Keratinocyte (primary cell): ENCODE results near the gene RNPS1. TPM values are rescaled to one million over a fixed set of nuclear protein-coding genes. Genes with fewer than 3 reads are reported as not detected.

ENCODE experiments used
- DNase-seq: peaks from one replicate; pipeline ENCODE4 v3.0.0-alpha.2; 2011; ENCODE audit warnings: low read depth, missing footprints, low spot score
- FAIRE-seq: peaks from 2 replicates; lab custom pipeline; 2011; peaks lifted over from hg19 to GRCh38; lab: Jason Lieb, UNC
- H2AFZ ChIP-seq: 2 replicates; pipeline ENCODE4 v1.6.0; 2012; ENCODE audit warnings: low read length, control low read depth, inconsistent platforms; ENCODE audit not compliant: control insufficient read depth
- H3K27ac ChIP-seq: 2 replicates; pipeline ENCODE4 v1.5.1; 2011; ENCODE audit warnings: low read length; ENCODE audit not compliant: control insufficient read depth, insufficient read depth
- H3K27me3 ChIP-seq: 3 replicates; pipeline ENCODE4 v1.6.0; 2011; ENCODE audit warnings: low read length; ENCODE audit not compliant: control insufficient read depth, insufficient read depth; ENCODE audit errors: extremely low read depth
- H3K36me3 ChIP-seq, 2 experiments: 2 replicates in 1 of 2; 3 replicates in 1 of 2; pipeline ENCODE4 v1.5.1; 2011; ENCODE audit warnings: low read length in 2 of 2, mild to moderate bottlenecking in 1 of 2; ENCODE audit not compliant: control insufficient read depth in 2 of 2, insufficient read depth in 2 of 2; ENCODE audit errors: extremely low read depth in 1 of 2
- H3K4me1 ChIP-seq: 3 replicates; pipeline ENCODE4 v1.5.1; 2011; ENCODE audit warnings: low read length; ENCODE audit not compliant: control insufficient read depth, insufficient read depth; ENCODE audit errors: extremely low read depth
- H3K4me2 ChIP-seq: 3 replicates; pipeline ENCODE4 v1.6.0; 2011; ENCODE audit warnings: low read depth, low read length; ENCODE audit not compliant: control insufficient read depth, insufficient read depth; ENCODE audit errors: extremely low read depth
- H3K4me3 ChIP-seq, 3 experiments: fragments of 200-600 bp in 1 of 3; sonication (generic) in 1 of 3; 2 replicates in 2 of 3; 3 replicates in 1 of 3; pipeline ENCODE4 v1.5.1; 2011 to 2016; ENCODE audit warnings: low read length in 3 of 3, mild to moderate bottlenecking in 3 of 3, control low read depth in 2 of 3, inconsistent platforms in 1 of 3, low read depth in 1 of 3, mixed read lengths in 1 of 3, mixed run types in 1 of 3, moderate library complexity in 1 of 3; ENCODE audit not compliant: control insufficient read depth in 2 of 3, insufficient read depth in 2 of 3; ENCODE audit errors: extremely low read depth in 1 of 3
- H3K79me2 ChIP-seq: 2 replicates; pipeline ENCODE4 v1.6.0; 2012; ENCODE audit warnings: low read length; ENCODE audit not compliant: control insufficient read depth, insufficient read depth
- H3K9ac ChIP-seq: 3 replicates; pipeline ENCODE4 v1.6.0; 2011; ENCODE audit warnings: low read length; ENCODE audit not compliant: control insufficient read depth, insufficient read depth; ENCODE audit errors: extremely low read depth
- H3K9me1 ChIP-seq: 3 replicates; pipeline ENCODE4 v1.6.0; 2011; ENCODE audit warnings: low read length; ENCODE audit not compliant: control insufficient read depth, insufficient read depth; ENCODE audit errors: extremely low read depth
- H3K9me3 ChIP-seq: 2 replicates; pipeline ENCODE4 v1.5.1; 2012; ENCODE audit warnings: low read depth, low read length; ENCODE audit not compliant: control insufficient read depth
- H4K20me1 ChIP-seq: 3 replicates; pipeline ENCODE4 v1.6.0; 2011; ENCODE audit warnings: low read length; ENCODE audit not compliant: control insufficient read depth, insufficient read depth; ENCODE audit errors: extremely low read depth
- CTCF ChIP-seq, 3 experiments: IDR thresholded peaks in 1 of 3; conservative IDR thresholded peaks in 1 of 3; optimal IDR thresholded peaks in 1 of 3; 2 replicates in 2 of 3; 3 replicates in 1 of 3; pipeline versions ENCODE3 to v1.5.1; 2011; ENCODE audit warnings: low read length in 3 of 3, mild to moderate bottlenecking in 3 of 3, moderate library complexity in 2 of 3, control low read depth in 1 of 3, inconsistent platforms in 1 of 3; ENCODE audit not compliant: insufficient read depth in 2 of 3; ENCODE audit errors: extremely low read depth in 1 of 3
- EZH2 ChIP-seq: IDR thresholded peaks from one replicate; pipeline ENCODE4 v1.6.1; 2012; ENCODE audit warnings: inconsistent platforms, mild to moderate bottlenecking, low read length, moderate library complexity
- dilution Hi-C: fragments of 300-500 bp; cut with MboI; formaldehyde crosslinking; loops from one replicate; pipeline ENCODE4 v1.7.0; 2020; ENCODE audit warnings: low sequenced_read_pairs; ENCODE audit not compliant: extremely low pct_ligation_motif_present
- polyA plus RNA-seq, 5 experiments: library from polyadenylated mRNA; depleted of rRNA in 3 of 5; stranded (reverse) in 3 of 5; stranded (forward) in 1 of 5; unstranded in 1 of 5; fragments of >200 nt; gene quantifications; 1 replicate in 1 of 5; 2 replicates in 3 of 5; 3 replicates in 1 of 5; pipeline versions ENCODE4 v1.2.1 to v1.2.3, GENCODE V29; 2011 to 2012; ENCODE audit warnings: missing spikeins in 2 of 5, low read depth in 1 of 5, low replicate concordance in 1 of 5

RNPS1 gene
- polyA plus RNA-seq, 1 donor (not counting 4 experiments of a cell fraction or from before 2014, with no cell fraction given) = 89.4 TPM

DNA sequence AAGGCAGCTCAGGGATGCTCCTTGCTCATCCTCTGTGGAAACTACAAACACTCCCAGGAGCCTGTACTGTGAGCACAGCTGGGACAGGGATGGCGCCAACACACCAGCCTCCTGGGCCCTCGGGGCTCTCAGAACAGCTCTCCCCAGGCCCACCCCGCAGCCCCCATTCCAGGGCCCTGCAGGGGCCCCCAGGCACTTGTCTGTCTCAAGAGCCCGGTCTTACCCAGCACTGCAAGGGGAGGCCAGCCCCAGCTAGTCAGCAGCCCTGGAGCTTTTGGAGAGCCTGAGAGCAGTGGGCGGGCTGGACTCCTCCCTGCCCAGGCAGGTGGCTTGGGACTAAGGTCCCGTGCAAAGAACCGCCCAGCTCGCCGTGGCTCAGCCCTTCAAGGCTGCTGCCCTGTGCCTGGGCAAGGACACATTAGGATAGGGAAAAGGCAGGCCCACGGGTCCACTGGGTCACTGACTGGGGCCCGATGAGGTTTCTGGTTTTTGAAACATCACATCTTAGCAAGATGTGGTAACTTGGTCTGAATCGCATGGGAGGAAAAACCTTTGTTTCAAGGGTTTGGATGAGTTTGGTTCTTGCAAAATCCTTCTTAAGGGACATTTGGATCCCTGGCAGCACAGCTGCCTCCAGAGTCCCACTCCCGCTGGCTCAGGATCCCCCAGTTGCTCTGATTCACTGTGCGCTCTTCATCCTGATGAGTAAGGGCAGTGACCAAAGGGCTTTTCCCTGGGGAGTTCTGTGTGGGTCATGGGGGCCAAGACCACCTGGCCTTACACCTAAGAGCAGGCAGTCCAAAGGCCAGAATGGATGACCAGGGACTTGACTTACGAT, 28.9 kb downstream of the RNPS1 start:
- Histone ChIP-seq H3K4me3 (no peak overlapping the region), H3K9me3 (no peaks in the 10 kb centered on the region), H3K27ac (no peak overlapping the region), H4K20me1 (peaks cover 10% of the 10 kb centered on the region), H3K4me1 (no peaks in the 10 kb centered on the region), H3K27me3 (peaks cover 32% of the 10 kb centered on the region), H3K9me1 (no peaks in the 10 kb centered on the region), H3K36me3 (peaks cover 13 to 19% of the 10 kb centered on the region in 2 experiments), H3K79me2 (no peaks in the 10 kb centered on the region), H2AFZ (no peak overlapping the region), H3K9ac (no peak overlapping the region), H3K4me2 (no peak overlapping the region)
- no peak for FAIRE-seq
- DNase-seq = no peak
- TF ChIP-seq EZH2 = no peak
- TF ChIP-seq CTCF (optimal IDR thresholded peaks at IDR 0.05 in 1 of 3, IDR thresholded peaks at IDR 0.05 in 1 of 3, conservative IDR thresholded peaks at IDR 0.05 in 1 of 3; ENCODE audit: extremely low read depth in 1 of 3, insufficient read depth in 2 of 3, low read length in 3 of 3) = no peak
- dilution Hi-C loops = no loop called here

GRCh38 chr16:2238150-2238837, 29.6 kb downstream of the RNPS1 start:
- no peak overlapping the region for H3K9ac ChIP-seq
- TF ChIP-seq CTCF (optimal IDR thresholded peaks at IDR 0.05 in 1 of 3, IDR thresholded peaks at IDR 0.05 in 1 of 3, conservative IDR thresholded peaks at IDR 0.05 in 1 of 3; ENCODE audit: extremely low read depth in 1 of 3, insufficient read depth in 2 of 3, low read length in 3 of 3) (no peak), EZH2 (no peak)
- H3K4me2 ChIP-seq = no peak overlapping the region
- H3K27me3 ChIP-seq = peaks cover 32% of the 10 kb centered on the region
- no peaks in the 10 kb centered on the region for H3K79me2 ChIP-seq
- dilution Hi-C loops = no loop called here
- H3K4me1 ChIP-seq = no peaks in the 10 kb centered on the region
- no peaks in the 10 kb centered on the region for H3K9me3 ChIP-seq
- peaks cover 12 to 23% of the 10 kb centered on the region in 2 experiments for H3K36me3 ChIP-seq
- DNase-seq (no peak), FAIRE-seq (no peak)
- H2AFZ ChIP-seq = no peak overlapping the region
- H3K27ac ChIP-seq = no peak overlapping the region
- H3K4me3 ChIP-seq = no peak overlapping the region
- H3K9me1 ChIP-seq = no peaks in the 10 kb centered on the region
- H4K20me1 ChIP-seq = peaks cover 10% of the 10 kb centered on the region
